Measurements from ENCODE around the gene MRPS25.

GRCh38 chr3:15023719-15024118, 41.4 kb downstream of the MRPS25 start:
- TF ChIP-seq POLR2A (IDR thresholded peaks at IDR 0.05): no peak
- TF ChIP-seq CTCF (IDR thresholded peaks at IDR 0.05): no peak
